Astrocyte (in vitro differentiated cells and primary cell): ENCODE results near the gene NTRK1. TPM values are rescaled to one million over a fixed set of nuclear protein-coding genes. Genes with fewer than 3 reads are reported as not detected.

Source experiments
- DNase-seq: peaks from one replicate; pipeline ENCODE4 v3.0.0-alpha.2; 2010; ENCODE audit warnings: low read depth
- FAIRE-seq: peaks from 2 replicates; lab custom pipeline; 2011; peaks lifted over from hg19 to GRCh38; lab: Jason Lieb, UNC
- H2AFZ ChIP-seq: 2 replicates; pipeline ENCODE4 v1.6.0; 2012; ENCODE audit warnings: low read depth, low read length, inconsistent platforms
- H3K27ac ChIP-seq: 2 replicates; pipeline ENCODE4 v1.5.1; 2011; ENCODE audit warnings: low read depth, low read length, inconsistent platforms
- H3K27me3 ChIP-seq: 2 replicates; pipeline ENCODE4 v1.6.0; 2011; ENCODE audit warnings: low read length, inconsistent platforms; ENCODE audit not compliant: insufficient read depth
- H3K36me3 ChIP-seq: 2 replicates; pipeline ENCODE4 v1.5.1; 2011; ENCODE audit warnings: low read length, inconsistent platforms; ENCODE audit not compliant: insufficient read depth
- H3K4me1 ChIP-seq: 2 replicates; pipeline ENCODE4 v1.5.1; 2011; ENCODE audit warnings: low read length, inconsistent platforms; ENCODE audit not compliant: insufficient read depth
- H3K4me2 ChIP-seq: 2 replicates; pipeline ENCODE4 v1.6.0; 2012; ENCODE audit warnings: low read length, inconsistent platforms
- H3K4me3 ChIP-seq: 2 replicates; pipeline ENCODE4 v1.5.1; 2011; ENCODE audit warnings: low read depth, mild to moderate bottlenecking, low read length, inconsistent platforms; ENCODE audit not compliant: insufficient read depth
- H3K79me2 ChIP-seq: 2 replicates; pipeline ENCODE4 v1.6.0; 2012; ENCODE audit warnings: mild to moderate bottlenecking, low read length, inconsistent platforms; ENCODE audit not compliant: insufficient read depth
- H3K9ac ChIP-seq: 2 replicates; pipeline ENCODE4 v1.6.0; 2012; ENCODE audit warnings: mild to moderate bottlenecking, low read length, inconsistent platforms
- H3K9me3 ChIP-seq: 2 replicates; pipeline ENCODE4 v1.5.1; 2012; ENCODE audit warnings: low read depth, mild to moderate bottlenecking, low read length, inconsistent platforms; ENCODE audit not compliant: insufficient read depth
- H4K20me1 ChIP-seq: 2 replicates; pipeline ENCODE4 v1.6.0; 2012; ENCODE audit warnings: low read length, inconsistent platforms; ENCODE audit not compliant: insufficient read depth
- H3K27ac Mint-ChIP-seq: one replicate; pipeline ENCODE4 v1.8.0; 2021; ENCODE audit warnings: mild to moderate bottlenecking, mixed read lengths; ENCODE audit not compliant: unreplicated experiment
- H3K27me3 Mint-ChIP-seq: one replicate; pipeline ENCODE4 v1.8.0; 2021; ENCODE audit warnings: low read depth, mixed read lengths; ENCODE audit not compliant: unreplicated experiment
- H3K36me3 Mint-ChIP-seq: one replicate; pipeline ENCODE4 v1.8.0; 2021; ENCODE audit warnings: low read depth, mixed read lengths; ENCODE audit not compliant: unreplicated experiment
- H3K4me1 Mint-ChIP-seq: one replicate; pipeline ENCODE4 v1.8.0; 2021; ENCODE audit warnings: low read depth, mixed read lengths; ENCODE audit not compliant: unreplicated experiment
- H3K4me3 Mint-ChIP-seq: one replicate; pipeline ENCODE4 v1.8.0; 2021; ENCODE audit warnings: mild to moderate bottlenecking, moderate library complexity, mixed read lengths; ENCODE audit not compliant: unreplicated experiment
- H3K9me3 Mint-ChIP-seq: one replicate; pipeline ENCODE4 v1.8.0; 2021; ENCODE audit warnings: mild to moderate bottlenecking, mixed read lengths; ENCODE audit not compliant: unreplicated experiment
- EZH2 ChIP-seq: IDR thresholded peaks from 2 replicates; pipeline ENCODE4 v1.6.1; 2012; ENCODE audit warnings: mild to moderate bottlenecking, low read length, inconsistent platforms; ENCODE audit not compliant: insufficient read depth
- total RNA-seq: library from RNA; stranded (reverse); gene quantifications from 2 replicates; pipeline ENCODE4 v1.2.1, GENCODE V29; 2021
- TF ChIP-seq, protein P1 (sequence below): IDR thresholded peaks from 2 replicates; pipeline ENCODE4 v1.5.1; 2011; ENCODE audit warnings: low read depth, mild to moderate bottlenecking, inconsistent platforms, low read length, moderate library complexity; ENCODE audit not compliant: insufficient read depth

Gene NTRK1
- total RNA-seq, 1 donor from 2014 or later, result 0.27 TPM

DNA sequence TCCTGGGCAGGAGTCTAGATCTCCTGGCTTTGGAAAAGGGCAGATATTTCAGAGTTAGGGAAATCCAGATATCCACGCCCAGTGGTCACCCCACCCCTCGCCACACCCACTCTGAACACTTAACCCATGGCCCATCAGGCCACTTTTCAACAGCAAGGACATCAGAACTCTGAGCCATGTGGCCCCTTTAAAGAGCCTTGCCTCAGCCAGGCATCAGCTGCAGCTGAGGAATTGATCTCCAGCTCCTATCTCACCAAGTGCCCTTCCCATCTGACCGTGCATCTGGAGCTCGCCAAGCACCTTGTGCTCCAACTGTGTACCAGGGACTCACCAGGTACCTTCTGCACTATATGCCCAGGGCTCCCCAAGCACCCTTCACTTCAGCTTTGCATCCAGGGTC lies 23.8 kb upstream of the NTRK1 start:
- no peak overlapping the region for H3K27ac ChIP-seq
- no peak overlapping the region for H3K27ac Mint-ChIP-seq
- peaks cover 55% of the 10 kb centered on the region for H3K27me3 ChIP-seq
- no peaks in the 10 kb centered on the region for H3K9me3 ChIP-seq
- TF ChIP-seq, protein P1, sequence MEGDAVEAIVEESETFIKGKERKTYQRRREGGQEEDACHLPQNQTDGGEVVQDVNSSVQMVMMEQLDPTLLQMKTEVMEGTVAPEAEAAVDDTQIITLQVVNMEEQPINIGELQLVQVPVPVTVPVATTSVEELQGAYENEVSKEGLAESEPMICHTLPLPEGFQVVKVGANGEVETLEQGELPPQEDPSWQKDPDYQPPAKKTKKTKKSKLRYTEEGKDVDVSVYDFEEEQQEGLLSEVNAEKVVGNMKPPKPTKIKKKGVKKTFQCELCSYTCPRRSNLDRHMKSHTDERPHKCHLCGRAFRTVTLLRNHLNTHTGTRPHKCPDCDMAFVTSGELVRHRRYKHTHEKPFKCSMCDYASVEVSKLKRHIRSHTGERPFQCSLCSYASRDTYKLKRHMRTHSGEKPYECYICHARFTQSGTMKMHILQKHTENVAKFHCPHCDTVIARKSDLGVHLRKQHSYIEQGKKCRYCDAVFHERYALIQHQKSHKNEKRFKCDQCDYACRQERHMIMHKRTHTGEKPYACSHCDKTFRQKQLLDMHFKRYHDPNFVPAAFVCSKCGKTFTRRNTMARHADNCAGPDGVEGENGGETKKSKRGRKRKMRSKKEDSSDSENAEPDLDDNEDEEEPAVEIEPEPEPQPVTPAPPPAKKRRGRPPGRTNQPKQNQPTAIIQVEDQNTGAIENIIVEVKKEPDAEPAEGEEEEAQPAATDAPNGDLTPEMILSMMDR, result no peak
- TF ChIP-seq EZH2, result no peak
- peaks cover 5% of the 10 kb centered on the region for H3K36me3 Mint-ChIP-seq
- H3K36me3 ChIP-seq, result no peaks in the 10 kb centered on the region
- H3K4me1 Mint-ChIP-seq, result no peaks in the 10 kb centered on the region
- no peak overlapping the region for H3K9ac ChIP-seq
- H3K4me2 ChIP-seq, result no peak overlapping the region
- FAIRE-seq (no peak), DNase-seq (no peak)
- H3K27me3 Mint-ChIP-seq, result peaks cover 91% of the 10 kb centered on the region
- H3K4me3 ChIP-seq, result no peak overlapping the region
- H4K20me1 ChIP-seq, result peaks cover 5% of the 10 kb centered on the region
- H3K4me3 Mint-ChIP-seq, result no peak overlapping the region
- no peaks in the 10 kb centered on the region for H3K9me3 Mint-ChIP-seq
- H2AFZ ChIP-seq, result no peak overlapping the region
- no peaks in the 10 kb centered on the region for H3K79me2 ChIP-seq
- H3K4me1 ChIP-seq, result no peaks in the 10 kb centered on the region

DNA sequence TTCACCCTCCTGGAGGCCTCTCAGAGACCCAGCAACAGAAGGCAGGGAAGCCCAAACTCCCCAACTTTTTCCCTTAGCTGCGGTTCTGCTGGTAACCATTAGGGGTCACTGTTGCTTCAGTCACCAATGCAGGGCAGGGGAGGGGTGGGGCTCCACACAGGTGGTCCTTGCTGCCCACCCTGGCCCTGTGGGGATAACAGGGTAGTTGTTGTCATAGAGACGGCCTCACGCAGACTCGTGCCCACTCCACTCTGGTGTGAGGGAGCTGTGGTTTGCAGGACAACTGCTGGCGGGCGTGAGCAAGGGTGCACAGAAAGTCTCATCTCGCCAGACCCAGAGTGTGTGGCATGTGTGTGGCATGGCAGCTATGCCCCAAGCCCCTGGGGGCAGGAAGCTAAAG lies 21.7 kb upstream of the NTRK1 start:
- FAIRE-seq, result no peak
- peaks cover 7% of the 10 kb centered on the region for H3K36me3 Mint-ChIP-seq

More for the DNA sequence above, 21.7 kb upstream of the NTRK1 start:
- Histone ChIP-seq H3K9me3 (no peaks in the 10 kb centered on the region), H2AFZ (no peak overlapping the region), H3K36me3 (no peaks in the 10 kb centered on the region), H4K20me1 (no peaks in the 10 kb centered on the region), H3K27me3 (peaks cover 56% of the 10 kb centered on the region), H3K4me3 (no peak overlapping the region), H3K9ac (no peak overlapping the region), H3K4me2 (no peak overlapping the region), H3K27ac (no peak overlapping the region), H3K4me1 (no peaks in the 10 kb centered on the region), H3K79me2 (no peaks in the 10 kb centered on the region)
- Mint-ChIP-seq H3K27ac (no peak overlapping the region), H3K9me3 (peaks cover 14% of the 10 kb centered on the region), H3K4me1 (no peaks in the 10 kb centered on the region), H3K4me3 (no peak overlapping the region), H3K27me3 (peaks cover 94% of the 10 kb centered on the region)
- no peak for DNase-seq
- TF ChIP-seq EZH2, result no peak
- TF ChIP-seq, protein P1, result peak; percentile 81
